IMR-90 (cell line): ENCODE measurements around the gene ESR2. TPM values are rescaled to one million over a fixed set of nuclear protein-coding genes. Genes with fewer than 3 reads are reported as not detected.

Experiments
- ATAC-seq: fragments of 200-7000 bp; cut with Tn5 transposase; 2 replicates; pipeline ENCODE4 v1.9.1; 2020; ENCODE audit warnings: low read depth, mild to moderate bottlenecking, moderate library complexity
- BruUV-seq: library from RNA; stranded (reverse); fragments of 400-500 nt; replicated peaks from 2 replicates; lab custom pipeline; 2021; lab: Mats Ljungman, UMichigan
- CTCF ChIA-PET: fragments of 300-600 bp; formaldehyde crosslinking; extraction: SDS; loops from one replicate; lab custom pipeline; 2021; ENCODE audit warnings: antibody characterized with exemption; lab: Yijun Ruan, JAX
- POLR2A ChIA-PET: fragments of 300-600 bp; sonication (Branson Sonifier 250); formaldehyde crosslinking; loops from one replicate; lab custom pipeline; 2022; ENCODE audit warnings: antibody characterized with exemption; ENCODE audit not compliant: unreplicated experiment; lab: Charles Lee
- DNase-seq: peaks from one replicate; pipeline ENCODE4 v3.0.0; 2013
- H2AFZ ChIP-seq: replicated peaks from 2 replicates; pipeline ENCODE3; 2013; ENCODE audit warnings: low read length, mild to moderate bottlenecking; ENCODE audit not compliant: poor library complexity
- H2AK5ac ChIP-seq: 2 replicates; pipeline ENCODE4 v1.6.1; 2013; ENCODE audit warnings: low read depth, low read length, inconsistent platforms
- H2AK9ac ChIP-seq: replicated peaks from 2 replicates; pipeline ENCODE3; 2013; ENCODE audit warnings: mild to moderate bottlenecking, low read depth, low read length, moderate library complexity; ENCODE audit not compliant: poor library complexity
- H2BK120ac ChIP-seq: 2 replicates; pipeline ENCODE4 v1.6.1; 2013; ENCODE audit warnings: low read depth, low read length, inconsistent platforms
- H2BK15ac ChIP-seq: 3 replicates; pipeline ENCODE4 v1.6.1; 2013; ENCODE audit warnings: low read depth, low read length, inconsistent platforms
- H2BK20ac ChIP-seq: 2 replicates; pipeline ENCODE4 v1.6.1; 2013; ENCODE audit warnings: low read depth, mild to moderate bottlenecking, inconsistent platforms, low read length, moderate library complexity
- H2BK5ac ChIP-seq: 2 replicates; pipeline ENCODE4 v1.6.1; 2013; ENCODE audit warnings: mild to moderate bottlenecking, low read depth, low read length, inconsistent platforms; ENCODE audit not compliant: poor library complexity, severe bottlenecking
- H3K14ac ChIP-seq: replicated peaks from 2 replicates; pipeline ENCODE4 v1.6.1; 2013; ENCODE audit warnings: low read depth, low read length, inconsistent platforms
- H3K18ac ChIP-seq: 2 replicates; pipeline ENCODE4 v1.6.1; 2013; ENCODE audit warnings: low read depth, low read length, control low read depth
- H3K23ac ChIP-seq: 2 replicates; pipeline ENCODE4 v1.6.1; 2013; ENCODE audit warnings: low read depth, low read length, inconsistent platforms
- H3K27ac ChIP-seq: 2 replicates; pipeline ENCODE4 v1.5.1; 2013; ENCODE audit warnings: mild to moderate bottlenecking, control low read depth, low read length; ENCODE audit not compliant: insufficient read depth
- H3K27me3 ChIP-seq: 2 replicates; pipeline ENCODE4 v1.6.1; 2013; ENCODE audit warnings: low read length; ENCODE audit not compliant: control insufficient read depth, insufficient read depth
- H3K36me3 ChIP-seq: 2 replicates; pipeline ENCODE4 v1.6.1; 2013; ENCODE audit warnings: low read length, mixed read lengths; ENCODE audit not compliant: control insufficient read depth, insufficient read depth
- H3K4ac ChIP-seq: 2 replicates; pipeline ENCODE4 v1.6.1; 2013; ENCODE audit warnings: low read depth, low read length, inconsistent platforms
- H3K4me1 ChIP-seq: 2 replicates; pipeline ENCODE4 v1.6.1; 2013; ENCODE audit warnings: low read length, mixed read lengths; ENCODE audit not compliant: control insufficient read depth, insufficient read depth
- H3K4me2 ChIP-seq: 2 replicates; pipeline ENCODE4 v1.6.1; 2013; ENCODE audit warnings: low read depth, mild to moderate bottlenecking, control low read depth, low read length, moderate library complexity
- H3K4me3 ChIP-seq: 2 replicates; pipeline ENCODE4 v1.5.1; 2013; ENCODE audit warnings: low read depth, mild to moderate bottlenecking, control low read depth, low read length, moderate library complexity; ENCODE audit not compliant: insufficient read depth
- H3K56ac ChIP-seq: 2 replicates; pipeline ENCODE4 v1.6.1; 2013; ENCODE audit warnings: low read length, inconsistent platforms; ENCODE audit not compliant: insufficient read depth; ENCODE audit errors: extremely low read depth
- H3K79me1 ChIP-seq, 2 experiments: 2 replicates each; pipeline ENCODE4 v1.6.1; 2013; ENCODE audit warnings: low read length in 2 of 2, inconsistent platforms in 1 of 2, low read depth in 1 of 2
- H3K9ac ChIP-seq: 2 replicates; pipeline ENCODE4 v1.6.1; 2013; ENCODE audit warnings: low read depth, low read length, control low read depth
- H3K9me1 ChIP-seq: 2 replicates; pipeline ENCODE4 v1.6.1; 2013; ENCODE audit warnings: low read length, inconsistent platforms; ENCODE audit not compliant: insufficient read depth
- H3K9me3 ChIP-seq: 2 replicates; pipeline ENCODE4 v1.6.1; 2013; ENCODE audit warnings: low read length; ENCODE audit not compliant: control insufficient read depth, insufficient read depth
- H4K20me1 ChIP-seq: 2 replicates; pipeline ENCODE4 v1.6.1; 2013; ENCODE audit warnings: low read length, inconsistent platforms; ENCODE audit not compliant: insufficient read depth
- H4K5ac ChIP-seq: 2 replicates; pipeline ENCODE4 v1.6.1; 2013; ENCODE audit warnings: mild to moderate bottlenecking, low read depth, low read length, control low read depth
- H4K8ac ChIP-seq, 2 experiments: 2 replicates each; pipeline ENCODE4 v1.6.1; 2013; ENCODE audit warnings: low read depth in 2 of 2, low read length in 2 of 2, control low read depth in 1 of 2, inconsistent platforms in 1 of 2
- H4K91ac ChIP-seq: 2 replicates; pipeline ENCODE4 v1.6.1; 2013; ENCODE audit warnings: low read depth, low read length, inconsistent platforms; ENCODE audit not compliant: insufficient read depth
- CEBPB ChIP-seq: IDR thresholded peaks from 2 replicates; pipeline ENCODE4 v1.6.1; 2012; ENCODE audit warnings: low read depth, low read length, improper control_type of control experiment
- CHD1 ChIP-seq: IDR thresholded peaks from 2 replicates; pipeline ENCODE4 v1.6.1; 2012; ENCODE audit warnings: low read depth, low read length, improper control_type of control experiment
- FOS ChIP-seq: fragments of 150-350 bp; IDR thresholded peaks from 2 replicates; pipeline ENCODE4 v1.6.1; 2016; ENCODE audit warnings: low read depth, low read length
- WGBS, 2 experiments: methylation state at CpG; one replicate each; pipeline versions ENCODE4 v1.1.5 to v1.1.7; 2013; ENCODE audit warnings: missing lambda C conversion rate in 2 of 2; ENCODE audit not compliant: insufficient read length in 1 of 2; ENCODE audit errors: extremely low coverage in 2 of 2; 5-methylcytosine and 5-hydroxymethylcytosine counted together
- dilution Hi-C: fragments of 300-500 bp; cut with HindIII; formaldehyde crosslinking; loops from one replicate; pipeline ENCODE4 v1.14.3; 2018; ENCODE audit warnings: low sequenced_read_pairs; ENCODE audit not compliant: unreplicated experiment
- in situ Hi-C: fragments of 300-500 bp; cut with MboI; formaldehyde crosslinking; loops from 3 replicates; pipeline ENCODE4 v1.14.3; 2019; ENCODE audit warnings: low sequenced_read_pairs, inconsistent platforms, mixed read lengths
- intact Hi-C: fragments of 100-400 bp; cut with micrococcal nuclease; formaldehyde crosslinking; loops from 2 replicates; pipeline ENCODE4 v1.10.0; 2022
- polyA plus RNA-seq, 3 experiments: library from polyadenylated mRNA; depleted of rRNA; stranded (reverse); fragments of >200 nt; gene quantifications; 2 replicates each; pipeline ENCODE4 v1.2.3, GENCODE V29; 2012; ENCODE audit warnings: low replicate concordance in 1 of 3
- total RNA-seq: library from RNA; depleted of rRNA; stranded (reverse); fragments of >200 nt; gene quantifications from 2 replicates; pipeline ENCODE4 v1.2.3, GENCODE V29; 2012

The ESR2 gene
- total and polyA plus RNA-seq, 2 of the 4 experiments (the other 2 are of a cell fraction): under 0.01 to 0.03 TPM

DNA sequence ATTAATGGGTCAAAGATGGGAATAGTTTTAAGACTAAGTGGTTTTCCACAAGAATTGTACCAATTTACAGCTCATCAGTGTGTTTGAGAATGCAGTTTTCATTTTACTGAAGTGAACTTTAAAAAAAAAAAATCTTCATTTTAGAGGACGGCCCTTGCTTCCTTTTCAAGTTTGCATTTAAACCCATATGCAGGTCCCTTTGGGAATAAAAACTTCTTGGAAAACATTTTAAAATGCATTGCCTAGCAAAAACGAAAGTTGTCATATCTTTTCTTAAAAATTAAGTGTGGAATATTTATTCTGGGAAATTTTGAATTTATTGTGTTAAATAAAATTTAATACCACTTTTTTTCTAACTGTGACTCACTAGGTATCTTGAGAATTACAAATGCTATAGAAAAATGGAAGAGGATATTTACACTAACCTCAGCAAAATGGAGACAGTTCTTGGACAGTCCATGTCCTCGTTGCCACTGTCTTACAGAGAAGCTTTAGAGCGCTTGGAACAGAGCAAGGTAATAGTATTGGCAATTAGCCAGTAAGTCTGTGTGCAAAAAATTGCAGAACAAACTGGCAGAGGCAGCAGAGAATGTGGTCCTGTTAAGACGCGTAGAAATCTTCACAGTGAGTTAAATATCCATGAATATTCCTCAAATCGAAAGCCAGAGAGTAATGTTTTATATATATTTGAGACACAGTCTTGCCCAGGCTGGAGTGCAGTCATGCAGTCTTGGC is 231.6 kb downstream of the ESR2 start:
- Histone ChIP-seq H3K18ac (no peak overlapping the region), H2BK120ac (no peak overlapping the region), H3K27me3 (no peaks in the 10 kb centered on the region), H4K8ac (no peak overlapping the region), H3K4me3 (no peak overlapping the region), H2BK5ac (no peak overlapping the region), H3K56ac (no peak overlapping the region), H3K23ac (no peak overlapping the region), H2AK9ac (no peak overlapping the region), H3K9me1 (no peaks in the 10 kb centered on the region), H4K91ac (no peak overlapping the region), H2AFZ (no peak overlapping the region), H3K79me1 (no peaks in the 10 kb centered on the region), H3K27ac (no peak overlapping the region), H3K36me3 (no peaks in the 10 kb centered on the region), H2AK5ac (no peak overlapping the region), H3K4me2 (no peak overlapping the region), H3K4me1 (no peaks in the 10 kb centered on the region), H3K9me3 (no peaks in the 10 kb centered on the region), H2BK15ac (no peak overlapping the region), H3K9ac (no peak overlapping the region), H4K20me1 (no peaks in the 10 kb centered on the region), H4K5ac (no peak overlapping the region), H2BK20ac (no peak overlapping the region), H3K14ac (no peak overlapping the region), H3K4ac (no peak overlapping the region)
- DNase-seq (no peak), ATAC-seq (no peak)
- dilution Hi-C loops (no loop called here), intact Hi-C loops (no loop called here), in situ Hi-C loops (no loop called here)
- no peak for TF ChIP-seq CHD1
- TF ChIP-seq FOS: no peak
- TF ChIP-seq CEBPB: no peak
- BruUV-seq: no TSS peak
- POLR2A ChIA-PET: no interaction called here
- CTCF ChIA-PET: interaction anchor here (0.7 to 1.2 kb wide), 2 partner anchors 8 to 24 kb away, joined by 3 read pairs; no protein-coding TSS in a partner anchor
- no CpG with 5 or more reads among the region's 7 CpGs for WGBS, 2 experiments
